NCI-H1694 (cell line): ENCODE data around the gene MAG.

ENCODE experiments used
- DNase-seq: peaks from one replicate; lab custom pipeline; 2025; lab: John Stamatoyannopoulos, UW

Gene MAG

GRCh38 chr19:35318679-35319448 lies 26.9 kb downstream of the MAG start:
- DNase-seq, result no peak

- DNase-seq, result no peak
These were observed 28.2 kb downstream of the MAG start for GRCh38 chr19:35320065-35320713.

GRCh38 chr19:35321291-35321690 lies 29.3 kb downstream of the MAG start:
- DNase-seq, result no peak

GRCh38 chr19:35322014-35322413 lies 30.1 kb downstream of the MAG start:
- no peak for DNase-seq

GRCh38 chr19:35327642-35328041 lies 35.7 kb downstream of the MAG start:
- no peak for DNase-seq

- no peak for DNase-seq
These were observed 36.9 kb downstream of the MAG start, which contains the start of gene CD22 for GRCh38 chr19:35328851-35329285. Gene CD22, plus strand, starts transcription at chr19:35329187. Its CDS starts 2,854 bp downstream, at chr19:35332041.

GRCh38 chr19:35329323-35329722 lies 37.4 kb downstream of the MAG start:
- DNase-seq, result no peak

GRCh38 chr19:35330475-35330874 lies 38.5 kb downstream of the MAG start:
- no peak for DNase-seq

GRCh38 chr19:35331551-35332214 lies 39.7 kb downstream of the MAG start:
- no peak for DNase-seq

- no peak for DNase-seq
These were observed 40.9 kb downstream of the MAG start for GRCh38 chr19:35332817-35333216.

- no peak for DNase-seq
These were observed 42.3 kb downstream of the MAG start for GRCh38 chr19:35334144-35334753.

GRCh38 chr19:35336166-35336955 lies 44.4 kb downstream of the MAG start:
- no peak for DNase-seq

GRCh38 chr19:35337097-35337983 lies 45.4 kb downstream of the MAG start:
- no peak for DNase-seq

- DNase-seq, result no peak
These were observed 46.0 kb downstream of the MAG start for GRCh38 chr19:35337984-35338296.

GRCh38 chr19:35340431-35340830 lies 48.5 kb downstream of the MAG start:
- no peak for DNase-seq

- DNase-seq, result no peak
These were observed 49.0 kb downstream of the MAG start for GRCh38 chr19:35341006-35341405.

GRCh38 chr19:35341565-35342225 lies 49.7 kb downstream of the MAG start:
- DNase-seq, result no peak

- no peak for DNase-seq
These were observed 50.5 kb downstream of the MAG start for GRCh38 chr19:35342430-35342829.

GRCh38 chr19:35344511-35345031 lies 52.6 kb downstream of the MAG start:
- no peak for DNase-seq

- DNase-seq, result no peak
These were observed 53.7 kb downstream of the MAG start for GRCh38 chr19:35345671-35346111.
